GM19463 (cell line): Measurements from ENCODE around the gene AP2B1.
"Not testable (repeated sequence)": the region's sequence is repeated elsewhere in the genome, so short reads cannot be mapped to it uniquely, and the experiment has no call there.

Experiments used
- ATAC-seq: cut with Tn5 transposase; IDR thresholded peaks from one replicate; pipeline ENCODE4 v1.9.1; 2021; ENCODE audit warnings: mild to moderate bottlenecking, moderate library complexity; ENCODE audit not compliant: unreplicated experiment

AP2B1 gene

DNA sequence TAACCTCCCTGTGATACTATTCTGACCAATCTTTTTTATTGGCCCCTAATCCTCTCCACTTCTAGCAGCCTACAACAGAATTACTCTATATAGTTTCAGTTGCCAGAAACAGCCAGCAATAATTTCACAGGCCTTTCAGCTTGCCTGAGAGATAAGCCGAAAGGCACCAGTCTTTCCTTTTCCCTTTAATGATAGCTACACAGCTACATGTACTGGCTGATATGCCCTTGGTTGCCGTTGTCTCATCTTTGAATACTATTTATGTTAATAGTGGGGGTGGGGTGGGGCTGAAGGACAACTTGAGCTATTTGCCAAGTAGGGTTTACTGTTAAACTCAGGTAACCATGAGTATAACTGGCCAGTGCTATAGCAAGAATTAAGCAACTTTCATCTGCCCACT lies 108.5 kb downstream of the AP2B1 start:
- ATAC-seq = no peak

DNA sequence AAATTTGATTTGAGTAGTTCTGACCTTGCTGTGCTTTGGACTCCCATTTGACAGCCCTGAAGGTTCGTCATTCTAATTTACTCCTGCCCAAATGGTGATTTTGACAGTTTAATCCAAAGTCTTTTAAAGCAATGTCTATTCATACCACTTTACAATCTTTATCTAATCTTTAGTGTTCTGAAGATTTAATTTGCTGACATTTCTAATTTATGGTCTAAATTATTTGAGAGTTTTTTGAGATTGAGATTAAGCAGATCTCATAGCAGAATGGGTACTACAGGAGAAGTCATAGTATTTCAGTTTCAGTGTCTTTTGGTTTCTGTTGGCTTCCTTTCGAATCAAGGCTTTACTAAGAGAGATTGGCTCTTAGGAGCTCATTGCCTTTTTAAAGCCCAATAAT lies 111.7 kb downstream of the AP2B1 start:
- no peak for ATAC-seq

DNA sequence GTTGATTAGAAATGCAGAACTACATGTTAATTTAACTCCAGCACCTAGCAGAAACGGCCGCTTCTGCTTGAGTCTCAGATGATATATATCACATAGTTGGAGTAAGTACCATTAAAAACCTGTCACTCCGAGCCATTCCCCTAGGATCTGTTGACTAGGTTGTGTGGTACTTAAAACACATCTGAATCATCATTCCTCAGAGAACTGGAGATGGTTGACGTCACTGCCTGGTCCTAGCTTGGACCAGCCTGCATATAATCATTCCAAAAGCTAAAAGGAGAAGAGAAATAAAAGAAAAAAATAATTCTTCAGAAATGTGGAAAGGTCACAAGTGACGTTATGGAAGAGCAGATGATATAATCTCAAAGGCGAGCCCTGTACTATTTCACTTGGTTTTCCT lies 113.0 kb downstream of the AP2B1 start:
- no peak for ATAC-seq

DNA sequence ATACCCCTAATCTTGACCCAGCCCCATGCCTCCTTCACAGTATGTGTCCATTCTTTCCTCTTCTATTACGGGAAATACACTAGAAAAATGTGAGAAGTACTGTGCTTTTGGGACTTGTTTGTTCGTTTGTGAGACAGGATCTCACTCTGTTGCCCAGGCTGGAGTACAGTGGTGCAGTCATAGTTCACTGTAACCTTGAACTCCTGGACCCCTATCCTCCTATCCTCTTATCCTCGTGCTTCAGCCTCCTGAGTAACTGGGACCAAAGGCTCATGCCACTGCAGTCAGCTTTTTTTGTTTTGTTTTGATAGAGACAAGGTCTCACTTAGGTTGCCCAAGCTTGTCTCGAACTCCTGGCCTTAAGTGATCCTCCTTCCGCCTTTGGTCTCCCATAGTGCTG lies 114.4 kb downstream of the AP2B1 start:
- no peak for ATAC-seq

DNA sequence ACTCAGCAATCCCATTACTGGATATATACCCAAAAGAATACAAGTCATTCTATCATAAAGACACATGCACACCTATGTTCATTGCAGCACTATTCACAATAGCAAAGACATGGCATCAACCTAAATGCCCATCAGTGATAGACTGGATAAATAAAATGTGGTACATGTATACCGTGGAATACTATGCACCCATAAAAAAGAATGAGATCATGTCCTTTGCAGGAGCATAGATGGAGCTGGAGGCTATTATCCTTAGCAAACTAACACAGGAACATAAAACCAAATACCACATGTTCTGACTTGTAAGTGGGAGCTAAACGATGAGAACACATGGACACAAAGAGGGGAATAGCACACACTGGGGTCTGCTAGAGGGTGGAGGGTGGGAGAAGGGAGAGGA lies 116.2 kb downstream of the AP2B1 start:
- ATAC-seq = not testable (repeated sequence)

DNA sequence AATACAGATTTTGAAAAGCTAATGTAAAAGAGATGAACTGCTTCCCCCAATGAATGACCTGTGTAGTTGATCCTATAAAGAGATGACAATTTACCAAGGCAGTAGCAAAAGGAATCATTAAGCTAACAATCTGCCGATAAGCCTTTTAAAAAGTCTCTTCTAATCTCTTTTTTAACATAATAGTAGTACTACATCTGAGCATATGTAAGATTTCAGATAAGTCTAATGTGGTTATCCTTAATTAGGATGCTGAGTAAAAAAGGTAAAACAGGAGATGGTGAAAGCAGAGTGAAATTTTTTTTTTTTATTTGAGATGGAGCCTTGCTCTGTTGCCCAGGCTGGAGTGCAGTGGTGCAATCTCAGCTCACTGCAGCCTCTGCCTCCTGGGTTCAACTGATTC lies 118.1 kb downstream of the AP2B1 start:
- no peak for ATAC-seq

DNA sequence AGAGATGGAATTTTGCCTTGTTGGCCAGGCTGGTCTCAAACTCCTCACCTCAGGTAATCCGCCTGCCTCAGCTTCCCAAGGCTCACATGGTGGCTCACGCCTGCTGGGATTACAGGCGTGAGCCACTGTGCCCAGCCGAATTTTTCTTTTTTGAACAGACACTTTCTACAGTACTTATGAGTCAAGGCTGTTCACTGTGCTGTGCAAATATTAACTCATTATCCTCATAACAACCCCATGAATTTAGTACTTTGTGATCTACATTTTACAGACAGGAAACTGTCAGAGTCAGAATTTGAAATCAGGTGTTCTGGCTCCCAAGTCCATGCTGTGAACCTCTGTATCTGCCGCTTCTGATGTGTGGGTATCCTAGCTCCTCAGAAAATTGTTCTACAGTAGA lies 118.6 kb downstream of the AP2B1 start:
- ATAC-seq = no peak

DNA sequence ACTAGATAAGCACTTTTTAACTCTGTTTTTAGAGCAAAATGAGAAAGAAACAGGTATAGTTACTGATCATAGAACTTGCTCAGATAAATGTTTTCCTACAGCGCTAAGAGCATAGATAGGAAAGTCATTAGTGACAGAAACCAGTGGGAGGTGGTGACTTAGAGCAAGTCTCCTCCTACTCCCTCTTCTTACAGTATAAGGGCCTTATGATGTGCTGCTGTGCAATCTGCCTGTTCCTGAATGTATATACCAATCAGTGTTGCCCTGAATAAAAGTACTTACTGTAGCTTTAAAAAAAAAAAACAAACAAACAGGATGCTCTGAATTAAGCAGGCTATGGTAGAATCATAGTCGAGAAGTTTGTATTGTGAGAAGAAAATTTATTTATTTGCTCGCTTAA lies 121.0 kb downstream of the AP2B1 start:
- ATAC-seq = no peak

DNA sequence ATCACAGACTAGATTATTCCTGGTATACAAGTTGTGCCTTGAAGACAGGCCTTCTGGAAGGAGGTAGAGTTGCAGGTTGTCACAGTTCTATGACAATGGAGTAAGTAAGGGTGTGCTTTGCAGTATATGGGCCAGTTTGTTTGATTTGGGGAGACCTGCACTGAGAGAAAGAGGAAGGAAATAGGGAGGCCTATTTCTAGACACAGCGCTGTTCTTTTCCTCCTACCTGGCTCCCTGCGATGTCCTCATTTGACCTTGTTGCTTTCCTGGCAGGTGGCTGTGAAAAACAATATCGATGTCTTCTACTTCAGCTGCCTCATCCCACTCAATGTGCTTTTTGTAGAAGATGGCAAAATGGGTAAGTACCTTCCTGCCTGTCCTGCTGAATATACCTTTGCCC lies 121.8 kb downstream of the AP2B1 start:
- ATAC-seq = no peak

DNA sequence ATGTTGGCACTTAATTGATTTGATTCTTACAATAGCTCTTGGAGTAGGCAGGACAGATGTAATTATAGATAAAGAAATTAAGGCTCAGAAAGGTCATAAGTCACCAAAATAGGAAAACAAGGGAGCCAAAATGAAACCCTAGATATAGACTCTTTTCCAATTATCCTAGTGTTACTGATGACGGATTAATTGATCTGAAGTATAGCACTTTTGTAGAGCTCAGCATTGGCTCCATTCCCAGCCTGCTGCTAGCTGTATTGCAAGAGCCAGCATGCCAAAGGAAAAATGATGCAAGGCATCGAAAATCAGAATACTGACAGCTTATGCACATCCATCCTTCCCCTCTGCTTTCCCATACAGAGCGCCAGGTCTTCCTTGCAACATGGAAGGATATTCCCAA lies 122.8 kb downstream of the AP2B1 start:
- no peak for ATAC-seq

DNA sequence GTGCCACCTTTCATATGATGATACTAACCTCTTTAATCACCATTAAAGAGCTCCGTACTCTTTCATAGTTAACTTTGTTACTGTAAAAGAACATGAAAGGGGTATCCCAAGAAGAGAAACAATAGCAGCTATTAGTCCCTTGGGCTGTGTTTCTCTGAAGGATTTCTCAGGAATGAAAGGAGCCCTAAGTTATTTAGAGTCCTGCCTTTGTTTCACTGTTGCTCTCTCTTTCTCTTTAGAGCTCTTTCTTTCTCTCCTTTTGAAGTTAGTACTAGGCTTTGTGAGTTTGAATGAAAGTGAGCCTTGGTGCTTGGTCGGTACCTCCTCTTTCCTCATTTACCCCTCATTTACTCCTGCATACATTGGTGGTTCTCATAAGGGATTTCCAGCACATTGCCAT lies 123.8 kb downstream of the AP2B1 start:
- no peak for ATAC-seq

DNA sequence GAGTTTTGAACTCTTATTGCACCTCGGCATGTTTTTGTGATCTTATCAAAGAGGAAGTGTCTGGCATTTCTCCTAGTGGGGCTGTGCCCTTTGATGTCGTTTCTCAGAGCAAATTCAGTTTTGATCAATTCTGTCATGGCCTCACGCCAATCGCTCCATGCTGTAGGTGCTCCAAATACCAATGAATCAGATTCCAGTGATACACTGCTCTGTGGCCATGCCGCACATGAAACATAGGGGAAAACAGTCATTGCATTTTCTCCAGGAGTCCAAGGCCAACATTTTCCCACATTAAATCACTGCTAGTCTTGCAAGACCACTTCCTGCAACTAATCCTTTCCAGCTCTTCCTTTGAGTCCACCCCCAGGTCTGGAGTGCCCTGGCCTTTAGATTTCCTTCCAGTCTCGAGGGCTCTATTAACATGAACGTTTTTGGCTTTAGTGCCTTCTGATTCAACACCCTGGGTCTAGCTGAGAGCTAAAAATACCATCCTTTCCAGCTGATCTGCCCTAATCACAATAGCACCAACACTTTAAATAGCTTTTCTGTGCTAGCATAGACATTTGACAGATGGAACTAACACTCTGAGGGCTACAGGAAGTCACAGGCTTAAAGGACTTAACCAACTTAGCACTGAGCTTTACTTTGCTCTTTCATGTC lies 126.1 kb downstream of the AP2B1 start:
- no peak for ATAC-seq

DNA sequence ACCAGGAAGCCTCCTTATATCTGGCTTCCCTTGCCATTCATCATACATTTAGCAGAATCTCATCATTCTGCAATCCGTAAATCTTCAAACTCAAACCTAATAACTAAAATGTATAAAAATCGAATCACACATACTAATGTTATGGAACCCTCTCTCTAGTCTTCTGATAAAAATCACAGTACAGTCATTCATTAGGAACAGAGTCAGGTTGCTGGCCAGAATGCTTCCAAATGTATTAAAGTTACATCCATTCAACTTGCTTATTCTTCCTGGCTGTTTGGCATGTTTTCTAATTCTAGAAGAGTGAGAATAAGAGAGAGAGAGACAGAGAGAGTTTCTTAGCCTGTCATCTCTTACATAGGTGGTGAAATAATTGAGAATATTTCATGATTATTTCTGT lies 127.9 kb downstream of the AP2B1 start:
- ATAC-seq = no peak

DNA sequence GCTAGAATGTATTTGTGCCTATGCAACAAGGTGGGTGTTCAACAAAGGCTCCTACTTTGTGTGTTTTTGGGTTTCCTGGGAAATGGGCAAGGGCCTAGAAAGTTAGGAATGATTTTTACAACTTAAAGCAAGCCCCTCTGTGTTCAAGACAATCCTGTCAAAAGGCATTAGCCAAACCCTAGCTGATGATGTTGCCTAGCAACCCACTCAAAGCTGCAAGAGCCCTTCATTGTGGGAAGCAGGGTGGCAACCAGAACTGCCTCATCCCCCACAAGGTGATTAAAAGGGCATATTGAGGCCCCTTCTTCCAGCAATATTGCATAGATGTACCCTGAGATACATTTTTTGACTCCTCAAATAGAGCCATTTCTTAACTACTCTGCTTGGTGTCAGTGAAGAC lies 128.3 kb downstream of the AP2B1 start:
- no peak for ATAC-seq

DNA sequence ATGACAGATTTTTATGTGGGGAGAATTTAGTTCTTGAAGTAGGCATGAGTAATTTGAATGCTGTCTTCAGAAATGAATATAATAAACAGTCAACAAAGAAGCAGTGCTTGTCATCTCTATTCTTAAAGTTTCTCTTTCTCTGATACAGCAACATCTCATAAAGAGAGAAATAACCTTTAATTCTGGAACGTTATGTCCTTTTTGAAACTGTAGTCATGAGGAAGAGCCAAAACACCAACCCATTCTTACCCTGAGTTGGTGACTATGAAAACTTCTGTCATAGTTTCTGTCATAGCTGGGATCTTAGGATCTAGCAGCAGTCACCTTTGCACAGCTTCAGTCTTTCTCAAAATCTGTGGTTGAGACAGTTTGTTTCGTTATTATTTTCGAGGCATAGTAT lies 129.1 kb downstream of the AP2B1 start:
- no peak for ATAC-seq

DNA sequence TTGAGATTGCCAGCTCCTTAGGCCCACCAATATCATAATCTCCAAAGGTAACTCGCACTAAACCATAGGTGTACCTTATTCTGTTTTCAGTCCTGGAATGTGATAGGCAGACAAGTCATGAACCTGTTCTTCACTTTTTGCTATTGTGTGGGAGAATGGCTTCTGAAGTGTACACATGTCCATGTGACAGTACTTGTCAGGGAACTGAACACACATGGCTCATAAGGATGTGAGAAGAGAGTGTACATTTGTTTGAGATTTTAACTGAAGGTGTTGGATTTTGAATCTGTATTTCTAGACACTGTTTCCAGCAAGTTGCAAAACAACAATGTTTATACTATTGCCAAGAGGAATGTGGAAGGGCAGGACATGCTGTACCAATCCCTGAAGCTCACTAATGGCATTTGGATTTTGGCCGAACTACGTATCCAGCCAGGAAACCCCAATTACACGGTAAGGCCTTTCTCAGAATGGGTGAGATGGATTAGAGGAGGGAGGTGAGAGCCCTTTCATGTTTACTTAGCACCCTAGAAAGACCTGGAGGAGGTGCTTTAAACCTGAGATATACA lies 129.9 kb downstream of the AP2B1 start:
- ATAC-seq = no peak

DNA sequence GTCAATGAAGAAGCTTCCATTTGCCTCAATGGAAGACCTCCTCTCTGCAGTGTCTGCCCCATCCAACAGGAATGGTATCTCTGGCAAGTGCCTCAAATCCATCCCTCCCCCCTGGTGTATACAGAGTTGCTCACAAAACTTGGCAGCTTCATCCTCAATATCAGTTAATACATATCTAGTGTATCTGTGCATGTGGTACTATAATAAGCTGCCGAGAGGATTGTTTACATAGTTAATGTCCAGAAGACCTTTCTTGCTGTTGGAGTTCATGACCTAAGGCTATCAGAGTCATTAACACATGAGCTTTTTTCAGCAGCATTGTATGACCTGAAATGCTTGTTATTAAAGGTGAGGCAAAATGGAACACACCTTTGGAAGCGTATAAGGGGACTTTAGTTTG lies 130.4 kb downstream of the AP2B1 start:
- no peak for ATAC-seq

DNA sequence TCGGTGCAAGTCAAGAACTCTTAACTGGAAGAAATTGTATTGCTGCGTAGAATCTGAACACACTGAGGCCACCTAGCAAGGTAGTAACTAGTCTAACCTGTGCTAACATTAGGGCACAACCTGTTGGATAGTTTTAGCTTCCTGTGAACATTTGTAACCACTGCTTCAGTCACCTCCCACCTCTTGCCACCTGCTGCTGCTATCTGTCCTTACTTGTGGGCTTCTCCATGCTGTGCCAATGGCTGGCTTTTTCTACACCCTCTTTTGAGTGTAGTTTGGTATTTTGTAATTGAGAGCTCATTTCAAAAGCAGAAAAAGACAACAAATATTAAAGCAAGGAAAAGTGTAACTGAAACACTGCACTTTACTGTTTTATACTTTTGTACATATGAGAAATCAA lies 136.6 kb downstream of the AP2B1 start:
- no peak for ATAC-seq

DNA sequence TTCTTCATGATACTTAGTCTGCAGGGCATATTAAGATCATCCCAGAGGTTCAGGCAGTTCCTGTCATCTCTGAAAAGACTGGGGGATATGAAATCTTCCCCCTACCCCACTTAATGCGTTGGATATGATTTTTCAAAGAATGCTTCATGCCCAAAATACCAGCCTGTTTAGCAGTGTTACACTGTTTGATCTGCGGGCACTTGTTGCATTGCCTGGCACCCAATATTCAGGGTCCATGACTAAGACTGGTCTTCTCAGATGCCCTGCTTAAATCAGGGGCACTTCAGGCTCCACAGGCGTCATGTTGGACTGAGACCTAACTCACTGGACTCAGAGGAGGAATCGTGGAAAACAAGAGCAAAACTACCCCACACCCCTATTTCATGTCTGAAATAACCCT lies 137.9 kb downstream of the AP2B1 start:
- ATAC-seq = no peak

DNA sequence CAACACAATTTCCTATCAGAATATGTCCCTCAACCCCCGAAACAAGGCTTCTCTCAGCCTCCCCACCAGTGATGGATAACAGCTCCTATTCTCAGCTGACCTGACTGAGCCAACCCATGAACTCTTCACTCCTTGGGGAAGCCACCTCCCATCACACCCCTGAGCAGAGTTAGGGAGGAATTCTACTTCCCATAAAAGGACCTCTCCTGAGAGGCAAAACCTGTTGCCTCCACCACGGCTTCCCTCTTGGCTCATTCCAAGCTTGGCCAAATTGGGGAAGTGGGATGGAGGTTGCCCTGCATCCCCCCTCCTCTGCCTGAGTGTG lies 138.6 kb downstream of the AP2B1 start:
- no peak for ATAC-seq

DNA sequence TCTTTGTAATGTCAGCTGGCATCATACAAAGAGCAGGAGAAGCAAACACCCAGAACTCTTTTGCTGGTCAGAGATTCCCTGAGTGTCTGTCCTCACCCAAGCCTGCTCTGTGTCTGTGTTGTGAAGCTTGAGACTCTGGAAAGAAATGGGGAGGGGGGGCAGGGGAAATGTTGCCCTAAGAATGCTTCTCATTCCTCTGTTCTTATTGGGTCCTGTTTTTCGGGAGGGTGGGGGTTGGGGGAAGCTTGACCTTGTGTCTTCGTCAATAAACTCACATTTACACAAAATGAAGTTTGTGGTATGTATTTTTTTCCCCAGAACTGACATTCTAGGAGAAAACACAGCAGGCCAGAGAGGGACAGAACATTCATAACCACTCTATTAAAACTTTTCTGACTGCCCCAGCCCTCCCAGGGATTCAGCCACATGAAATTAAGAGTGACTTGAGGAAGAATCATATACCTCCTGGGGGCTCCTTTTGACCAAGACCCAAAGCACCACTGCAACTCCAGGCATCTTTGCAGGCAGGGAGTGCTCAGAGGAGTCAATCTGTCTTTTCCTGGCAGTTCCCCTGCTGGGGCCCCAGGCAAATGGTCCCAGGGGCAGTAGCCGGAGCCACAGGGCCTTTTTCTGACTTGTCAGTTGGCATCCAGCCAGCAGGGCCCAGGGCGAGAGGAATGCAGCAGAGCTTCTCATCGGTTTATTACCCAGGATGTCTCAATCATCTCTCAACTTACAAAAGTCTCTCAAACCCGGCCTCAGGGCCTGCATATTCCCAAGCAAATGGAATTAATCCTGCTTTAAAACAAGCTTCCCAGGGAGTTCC lies 139.2 kb downstream of the AP2B1 start:
- no peak for ATAC-seq

DNA sequence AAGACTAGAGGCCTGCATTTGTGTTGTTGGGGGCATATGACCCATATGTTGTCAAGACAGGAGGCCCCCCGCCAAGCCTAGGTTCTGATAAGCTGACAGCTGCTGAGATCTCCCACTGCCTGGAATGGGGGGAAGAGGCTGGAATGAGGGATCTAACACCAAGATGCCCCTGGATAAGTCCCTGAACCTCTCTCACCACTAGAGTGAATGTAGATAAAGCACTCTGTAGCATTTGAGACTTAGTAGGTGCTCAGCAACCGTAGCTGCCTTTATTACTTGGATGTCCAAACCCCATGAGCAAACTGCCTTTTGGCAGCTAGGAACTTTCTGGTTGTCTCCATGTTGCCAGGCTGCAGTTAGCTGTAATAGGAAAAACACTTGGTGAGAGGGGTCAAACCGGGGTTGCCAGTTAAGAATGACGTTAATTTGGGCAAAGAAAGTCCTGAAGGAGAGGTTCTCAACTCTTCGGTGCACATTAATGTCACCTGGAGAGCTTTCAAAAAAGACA lies 139.9 kb downstream of the AP2B1 start:
- ATAC-seq = no peak
